Measurements from ENCODE around the gene NHSL2. TPM values are rescaled to one million over a fixed set of nuclear protein-coding genes. Genes with fewer than 3 reads are reported as not detected.

NHSL2 gene
- total and polyA plus RNA-seq, 7 donors: 0.30 to 4.4 (median 1.9) TPM

DNA sequence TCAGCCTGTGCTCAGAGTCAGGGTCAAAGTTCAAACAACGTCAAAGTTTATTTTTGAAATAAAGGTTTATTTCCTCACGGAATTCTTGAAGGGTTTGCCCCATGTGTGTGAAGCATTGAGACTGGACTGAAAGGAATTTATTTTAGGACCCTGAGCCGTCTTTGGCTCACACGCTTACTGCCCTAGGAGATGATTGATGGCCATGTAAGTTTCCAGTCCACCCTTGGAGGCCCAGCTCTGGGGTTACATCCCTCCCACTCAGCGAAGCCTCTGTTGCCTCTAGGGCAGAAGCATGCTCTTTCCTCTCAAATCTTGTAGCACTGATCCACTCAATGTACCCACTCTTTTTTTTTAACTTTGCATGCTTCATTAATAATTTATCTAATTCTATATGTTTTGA is 4.5 kb upstream of the NHSL2 start:
- 66 to 70% (median 69%) methylated on average over 5 of the region's 5 CpGs for WGBS, 3 donors

DNA sequence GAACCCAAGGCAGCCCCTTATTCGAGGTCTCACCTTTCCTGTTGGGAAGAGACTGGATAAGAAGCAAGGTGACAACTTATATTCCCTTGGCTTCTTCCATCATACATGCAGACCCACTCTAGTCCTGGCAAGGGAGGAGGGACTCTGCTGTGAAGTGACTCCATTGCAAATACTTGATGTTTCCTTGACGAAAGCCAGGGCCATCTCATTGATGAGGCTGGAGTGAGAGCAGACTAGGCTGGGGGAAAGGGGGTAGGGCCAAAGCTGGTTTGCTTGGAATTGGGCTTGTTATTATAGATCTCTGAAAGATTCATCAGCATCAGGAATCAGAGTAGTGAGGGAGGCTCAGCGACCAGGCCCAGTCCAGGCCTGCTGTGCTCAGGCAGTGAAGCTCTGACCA is 2.3 kb upstream of the NHSL2 start:
- TF ChIP-seq, protein P1, sequence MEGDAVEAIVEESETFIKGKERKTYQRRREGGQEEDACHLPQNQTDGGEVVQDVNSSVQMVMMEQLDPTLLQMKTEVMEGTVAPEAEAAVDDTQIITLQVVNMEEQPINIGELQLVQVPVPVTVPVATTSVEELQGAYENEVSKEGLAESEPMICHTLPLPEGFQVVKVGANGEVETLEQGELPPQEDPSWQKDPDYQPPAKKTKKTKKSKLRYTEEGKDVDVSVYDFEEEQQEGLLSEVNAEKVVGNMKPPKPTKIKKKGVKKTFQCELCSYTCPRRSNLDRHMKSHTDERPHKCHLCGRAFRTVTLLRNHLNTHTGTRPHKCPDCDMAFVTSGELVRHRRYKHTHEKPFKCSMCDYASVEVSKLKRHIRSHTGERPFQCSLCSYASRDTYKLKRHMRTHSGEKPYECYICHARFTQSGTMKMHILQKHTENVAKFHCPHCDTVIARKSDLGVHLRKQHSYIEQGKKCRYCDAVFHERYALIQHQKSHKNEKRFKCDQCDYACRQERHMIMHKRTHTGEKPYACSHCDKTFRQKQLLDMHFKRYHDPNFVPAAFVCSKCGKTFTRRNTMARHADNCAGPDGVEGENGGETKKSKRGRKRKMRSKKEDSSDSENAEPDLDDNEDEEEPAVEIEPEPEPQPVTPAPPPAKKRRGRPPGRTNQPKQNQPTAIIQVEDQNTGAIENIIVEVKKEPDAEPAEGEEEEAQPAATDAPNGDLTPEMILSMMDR (IDR thresholded peaks at IDR 0.05): no peak
- no peak for ATAC-seq
- Histone ChIP-seq H3K27ac (no peak overlapping the region), H3K4me3 (no peak overlapping the region), H3K36me3 (ENCODE audit: insufficient read depth in 1 of 2, low read depth in 1 of 2) (no peaks in the 10 kb centered on the region), H3K9me3 (no peaks in the 10 kb centered on the region), H3K4me1 (no peaks in the 10 kb centered on the region), H3K27me3 (ENCODE audit: insufficient read depth in 3 of 3, low read length in 2 of 3) (peaks cover 0 to 56% (median 0%) of the 10 kb centered on the region in 3 donors)
- intact Hi-C loops (cut with DNase I): no loop called here
- 46 to 78% (median 75%) methylated on average over 3 of the region's 3 CpGs for WGBS, 3 donors
- no peak for DNase-seq

More for the DNA sequence above, 4.5 kb upstream of the NHSL2 start:
- TF ChIP-seq, protein P1 (IDR thresholded peaks at IDR 0.05): no peak
- Histone ChIP-seq H3K9me3 (no peaks in the 10 kb centered on the region), H3K27me3 (ENCODE audit: insufficient read depth in 3 of 3, low read length in 2 of 3) (peaks cover 0 to 46% (median 0%) of the 10 kb centered on the region in 3 donors), H3K27ac (no peak overlapping the region), H3K4me3 (no peak overlapping the region), H3K36me3 (ENCODE audit: insufficient read depth in 1 of 2, low read depth in 1 of 2) (no peaks in the 10 kb centered on the region), H3K4me1 (no peaks in the 10 kb centered on the region)
- no peak for DNase-seq
- ATAC-seq: no peak
- intact Hi-C loops (cut with DNase I): no loop called here

DNA sequence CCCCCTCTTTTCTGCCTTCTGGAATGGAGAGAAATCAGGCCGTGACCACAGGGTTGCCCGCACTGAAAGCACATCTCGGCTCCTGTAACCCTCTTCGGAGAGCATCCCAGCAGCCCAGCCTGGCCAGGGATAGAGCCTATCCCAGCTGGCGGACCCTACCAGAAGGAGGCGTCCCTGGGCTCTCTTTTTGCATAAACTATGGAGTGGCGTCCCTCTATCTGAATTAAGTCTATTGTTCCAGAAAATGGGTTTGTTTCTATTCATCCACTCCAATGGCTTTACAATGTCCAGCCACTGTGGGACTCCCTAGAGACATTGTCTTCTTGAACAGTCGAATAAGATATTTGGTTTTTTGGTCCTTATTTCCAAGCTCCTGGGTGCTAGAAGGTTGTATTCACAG is 689 bp upstream of the NHSL2 start:
- 20 to 57% (median 28%) methylated on average over 5 to 8 of the region's 8 CpGs for WGBS, 3 donors

DNA sequence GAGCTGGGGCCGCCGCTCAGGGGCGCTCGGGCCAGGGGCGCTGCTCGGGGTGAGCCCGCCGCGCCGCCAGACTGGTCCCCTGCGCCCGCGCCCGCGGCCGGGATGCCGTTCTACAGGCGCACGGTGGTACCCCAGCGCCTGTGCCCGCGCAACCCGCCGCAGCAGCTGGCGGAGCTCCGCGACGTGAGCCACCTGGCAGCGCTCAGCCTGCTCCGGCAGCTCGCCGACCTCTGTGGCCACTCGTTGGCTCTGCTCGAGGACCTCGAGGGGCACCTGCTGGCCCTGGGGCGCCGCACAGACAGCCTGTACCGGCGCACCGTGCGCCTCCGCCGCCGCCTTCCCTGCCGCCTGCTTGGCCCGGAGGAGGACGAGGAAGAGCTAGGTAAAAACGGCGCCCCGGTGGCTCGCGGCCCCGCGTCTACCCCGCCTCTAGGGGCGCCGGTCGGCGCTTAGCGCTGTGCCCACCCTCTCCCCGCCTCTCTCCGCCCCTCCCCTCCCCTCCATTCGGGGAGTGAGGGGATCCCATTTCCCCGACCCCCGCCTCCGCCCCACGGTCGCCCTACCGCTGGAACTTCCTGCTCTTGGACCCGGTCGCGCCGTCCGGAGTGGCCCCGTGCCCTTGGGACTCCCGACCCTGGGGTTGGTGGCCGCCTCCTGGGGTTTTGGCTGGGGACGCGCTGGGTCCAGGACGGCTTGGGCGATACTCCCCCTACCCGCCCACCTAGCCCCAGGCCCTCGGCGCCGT is 513 bp downstream of the NHSL2 start:
- DNase-seq: peak in 1 of 2 donors; percentile 21
- Histone ChIP-seq H3K4me3 (peak overlapping the region; percentile 55), H3K36me3 (ENCODE audit: insufficient read depth in 1 of 2, low read depth in 1 of 2) (no peaks in the 10 kb centered on the region), H3K9me3 (no peaks in the 10 kb centered on the region), H3K4me1 (no peaks in the 10 kb centered on the region), H3K27ac (no peak overlapping the region), H3K27me3 (ENCODE audit: insufficient read depth in 3 of 3, low read length in 2 of 3) (peaks cover 0 to 51% (median 0%) of the 10 kb centered on the region in 3 donors)
- peak; percentile 37 to 83 (median 61) for ATAC-seq
- 0 to 22% (median 1%) methylated on average over 32 to 85 of the region's 85 CpGs for WGBS, 3 donors
- intact Hi-C loops (cut with DNase I): loop anchor here in 1 of 2 donors (2.0 kb wide), 1 partner anchor 216 kb away; no protein-coding TSS in a partner anchor
- TF ChIP-seq, protein P1 (IDR thresholded peaks at IDR 0.05): peak; percentile 16

More for the DNA sequence above, 689 bp upstream of the NHSL2 start:
- ATAC-seq (no peak), DNase-seq (peak in 1 of 2 donors; percentile 23)
- Histone ChIP-seq H3K36me3 (ENCODE audit: insufficient read depth in 1 of 2, low read depth in 1 of 2) (no peaks in the 10 kb centered on the region), H3K4me1 (no peaks in the 10 kb centered on the region), H3K27ac (no peak overlapping the region), H3K27me3 (ENCODE audit: insufficient read depth in 3 of 3, low read length in 2 of 3) (peaks cover 0 to 55% (median 0%) of the 10 kb centered on the region in 3 donors), H3K4me3 (peak overlapping the region; percentile 55), H3K9me3 (no peaks in the 10 kb centered on the region)
- intact Hi-C loops (cut with DNase I): loop anchor here in 1 of 2 donors (2.0 kb wide), 1 partner anchor 217 kb away; no protein-coding TSS in a partner anchor
- TF ChIP-seq, protein P1 (IDR thresholded peaks at IDR 0.05): no peak
